RWPE1 (cell line): ENCODE measurements around the gene RFFL.
"Not testable (repeated sequence)": the region's sequence is repeated elsewhere in the genome, so short reads cannot be mapped to it uniquely, and the experiment has no call there.

ENCODE experiments used
- CTCF ChIA-PET: fragments of 350-600 bp; sonication (Branson Sonifier 250); formaldehyde crosslinking; extraction: SDS; loops from one replicate; lab custom pipeline; 2021; lab: Yijun Ruan, JAX
- POLR2A ChIA-PET: fragments of 400-600 bp; formaldehyde crosslinking; extraction: SDS; loops from one replicate; lab custom pipeline; 2020; ENCODE audit warnings: antibody characterized with exemption; ENCODE audit not compliant: low non-redundant PET; lab: Yijun Ruan, JAX
- DNase-seq: peaks from one replicate; pipeline ENCODE4 v3.0.0; 2012; ENCODE audit warnings: low spot score
- H3K27ac ChIP-seq: fragments of 450-650 bp; 2 replicates; pipeline ENCODE4 v1.5.1; 2017
- CTCF ChIP-seq: fragments of 450-650 bp; conservative IDR thresholded peaks from 2 replicates; pipeline ENCODE4 v1.5.1; 2017; ENCODE audit warnings: low read depth, mild to moderate bottlenecking

Gene RFFL

GRCh38 chr17:35044181-35044580 is 19.3 kb downstream of the RFFL start:
- no peak overlapping the region for H3K27ac ChIP-seq
- CTCF ChIA-PET: no interaction called here
- no peak for TF ChIP-seq CTCF
- DNase-seq: no peak
- POLR2A ChIA-PET: no interaction called here

GRCh38 chr17:35041390-35041789 is 22.1 kb downstream of the RFFL start:
- TF ChIP-seq CTCF: no peak
- no peak for DNase-seq
- no peak overlapping the region for H3K27ac ChIP-seq
- CTCF ChIA-PET: no interaction called here
- POLR2A ChIA-PET: no interaction called here

- TF ChIP-seq CTCF: no peak
- no peak for DNase-seq
- POLR2A ChIA-PET: no interaction called here
- CTCF ChIA-PET: no interaction called here
- no peak overlapping the region for H3K27ac ChIP-seq
Observed at GRCh38 chr17:35038453-35038852, 25.1 kb downstream of the RFFL start.

GRCh38 chr17:35030780-35031179 is 32.7 kb downstream of the RFFL start:
- no peak for TF ChIP-seq CTCF
- ChIA-PET CTCF (no interaction called here), POLR2A (no interaction called here)
- no peak for DNase-seq
- no peak overlapping the region for H3K27ac ChIP-seq

- no peak overlapping the region for H3K27ac ChIP-seq
- no peak for DNase-seq
- ChIA-PET POLR2A (interaction anchor here (0.6 kb wide), 1 partner anchor 13 kb away, joined by 6 read pairs; no protein-coding TSS in a partner anchor), CTCF (no interaction called here)
- TF ChIP-seq CTCF: no peak
Observed at GRCh38 chr17:35028531-35029262, 34.8 kb downstream of the RFFL start.

GRCh38 chr17:35028097-35028496 is 35.4 kb downstream of the RFFL start:
- DNase-seq, POLR2A ChIA-PET, CTCF ChIA-PET, H3K27ac ChIP-seq: not testable (repeated sequence)

- ChIA-PET POLR2A (no interaction called here), CTCF (no interaction called here)
- TF ChIP-seq CTCF: no peak
- DNase-seq: no peak
- no peak overlapping the region for H3K27ac ChIP-seq
Observed at GRCh38 chr17:35025541-35025940, 38.0 kb downstream of the RFFL start.
